Panc1 (cell line): ENCODE results near the gene SLC4A5. TPM values are rescaled to one million over a fixed set of nuclear protein-coding genes. Genes with fewer than 3 reads are reported as not detected.

ENCODE experiments used
- ATAC-seq: fragments of 200-7000 bp; cut with Tn5 transposase; 2 replicates; pipeline ENCODE4 v1.9.1; 2020; ENCODE audit warnings: mild to moderate bottlenecking, moderate library complexity
- BruUV-seq: library from RNA; stranded (reverse); fragments of 400-500 nt; replicated peaks from 2 replicates; lab custom pipeline; 2021; lab: Mats Ljungman, UMichigan
- CTCF ChIA-PET: fragments of 300-600 bp; sonication (Branson Sonifier 250); formaldehyde crosslinking; loops from one replicate; lab custom pipeline; 2022; ENCODE audit warnings: antibody characterized with exemption; lab: Charles Lee
- POLR2A ChIA-PET: fragments of 300-600 bp; sonication (Branson Sonifier 250); formaldehyde crosslinking; loops from one replicate; lab custom pipeline; 2022; ENCODE audit warnings: antibody characterized with exemption; lab: Charles Lee
- DNase-seq: peaks from one replicate; pipeline ENCODE4 v3.0.0-alpha.2; 2010; ENCODE audit warnings: low read depth, low spot score
- H3K27ac ChIP-seq: 2 replicates; pipeline ENCODE4 v1.5.1; 2011; ENCODE audit warnings: mild to moderate bottlenecking, low read length, inconsistent platforms
- H3K27me3 ChIP-seq: fragments of 200-500 bp; sonication (Bioruptor generic); 2 replicates; pipeline ENCODE4 v1.6.0; 2014; ENCODE audit warnings: low read length, inconsistent platforms; ENCODE audit not compliant: control insufficient read depth, insufficient read depth
- H3K36me3 ChIP-seq: fragments of 200-500 bp; sonication (Bioruptor generic); 2 replicates; pipeline ENCODE4 v1.5.1; 2014; ENCODE audit warnings: inconsistent platforms, mild to moderate bottlenecking, low read length, moderate library complexity; ENCODE audit not compliant: control insufficient read depth, insufficient read depth
- H3K4me1 ChIP-seq: 2 replicates; pipeline ENCODE4 v1.5.1; 2011; ENCODE audit warnings: inconsistent platforms, mild to moderate bottlenecking, low read length, moderate library complexity; ENCODE audit not compliant: control insufficient read depth, insufficient read depth
- H3K4me3 ChIP-seq, 2 experiments: 2 replicates each; pipeline ENCODE4 v1.5.1; 2011 to 2012; ENCODE audit warnings: low read depth in 2 of 2, low read length in 2 of 2, mild to moderate bottlenecking in 2 of 2, inconsistent platforms in 1 of 2, moderate library complexity in 1 of 2
- H3K9me3 ChIP-seq: fragments of 200-500 bp; sonication (Bioruptor generic); 2 replicates; pipeline ENCODE4 v1.5.1; 2014; ENCODE audit warnings: low read depth, mild to moderate bottlenecking, inconsistent platforms, low read length, moderate library complexity; ENCODE audit not compliant: control insufficient read depth, insufficient read depth
- CTCF ChIP-seq: fragments of 450-650 bp; IDR thresholded peaks from 2 replicates; pipeline ENCODE4 v1.5.1; 2017; ENCODE audit warnings: mild to moderate bottlenecking
- POLR2AphosphoS5 ChIP-seq: IDR thresholded peaks from 2 replicates; pipeline ENCODE4 v1.6.1; 2012; ENCODE audit warnings: mild to moderate bottlenecking, low read depth, low read length, moderate library complexity
- REST ChIP-seq, 2 experiments: IDR thresholded peaks; 2 replicates each; pipeline ENCODE4 v1.6.1; 2011 to 2012; ENCODE audit warnings: low read depth in 2 of 2, control low read depth in 1 of 2, low read length in 1 of 2, mild to moderate bottlenecking in 1 of 2, moderate library complexity in 1 of 2; ENCODE audit not compliant: insufficient read depth in 1 of 2
- SIN3A ChIP-seq: IDR thresholded peaks from 2 replicates; pipeline ENCODE4 v1.6.1; 2012; ENCODE audit warnings: low read depth, mild to moderate bottlenecking, low read length, moderate library complexity, borderline replicate concordance; ENCODE audit not compliant: insufficient read depth
- TCF7L2 ChIP-seq: IDR thresholded peaks from 2 replicates; pipeline ENCODE4 v1.6.1; 2011; ENCODE audit warnings: mild to moderate bottlenecking, low read depth, low read length, inconsistent platforms
- in situ Hi-C: cut with HindIII; loops from 2 replicates; pipeline ENCODE4 v1.10.0; 2016; ENCODE audit warnings: low sequenced_read_pairs, low pct_unique_long_range_greater_than_20kb
- intact Hi-C: fragments of 100-400 bp; cut with micrococcal nuclease; formaldehyde crosslinking; loops from one replicate; pipeline ENCODE4 v1.10.0; 2022; ENCODE audit not compliant: unreplicated experiment
- total RNA-seq: library from RNA; stranded (reverse); gene quantifications from one replicate; pipeline ENCODE4 v1.2.1, GENCODE V29; 2021; ENCODE audit not compliant: unreplicated experiment

Gene SLC4A5
- total RNA-seq, 1 experiment from 2014 or later = 1.2 TPM

DNA sequence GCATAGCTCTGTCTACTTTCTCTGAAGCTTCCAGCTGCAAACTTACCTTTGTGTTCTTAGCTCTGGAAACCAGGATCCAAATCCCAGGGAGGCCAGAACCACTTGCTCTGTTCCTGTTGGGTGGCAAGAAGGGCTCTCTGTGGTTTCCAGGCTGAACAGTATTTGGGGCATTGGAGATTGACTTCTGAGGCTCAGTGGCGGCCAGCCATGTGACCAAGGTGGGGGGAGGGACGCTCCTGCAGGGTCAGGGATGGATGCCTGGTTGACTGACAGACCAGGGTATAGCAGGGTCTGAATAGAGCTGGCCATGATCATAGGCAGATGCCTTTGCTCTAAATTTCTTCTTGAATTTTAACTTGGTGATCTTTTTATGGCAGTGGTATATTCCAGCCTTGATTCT is 15.1 kb downstream of the SLC4A5 start:
- intact Hi-C loops (no loop called here), in situ Hi-C loops (no loop called here)
- TF ChIP-seq SIN3A (no peak), POLR2AphosphoS5 (no peak), CTCF (no peak), TCF7L2 (no peak), REST (IDR thresholded peaks at IDR 0.05; ENCODE audit: insufficient read depth in 1 of 2, low read depth in 2 of 2, low read length in 1 of 2) (no peak)
- no peaks in the 10 kb centered on the region for H3K9me3 ChIP-seq
- DNase-seq (no peak), ATAC-seq (no peak)
- H3K27me3 ChIP-seq = no peaks in the 10 kb centered on the region; the same call in 1 of the 2 replicates
- H3K4me1 ChIP-seq = no peaks in the 10 kb centered on the region
- CTCF ChIA-PET = interaction anchor here (0.6 kb wide), 1 partner anchor 17 kb away, joined by 13 read pairs; no protein-coding TSS in a partner anchor
- no peak overlapping the region for H3K27ac ChIP-seq
- POLR2A ChIA-PET = no interaction called here
- BruUV-seq = no TSS peak
- no peak overlapping the region for H3K4me3 ChIP-seq
- H3K36me3 ChIP-seq = no peaks in the 10 kb centered on the region

- DNase-seq = no peak
- no TSS peak for BruUV-seq
- no peak for ATAC-seq
- TF ChIP-seq CTCF (no peak), REST (IDR thresholded peaks at IDR 0.05; ENCODE audit: insufficient read depth in 1 of 2, low read depth in 2 of 2, low read length in 1 of 2) (no peak), POLR2AphosphoS5 (no peak), TCF7L2 (no peak), SIN3A (no peak)
- H3K4me1 ChIP-seq = no peaks in the 10 kb centered on the region
- intact Hi-C loops = no loop called here
- in situ Hi-C loops = no loop called here
- H3K27ac ChIP-seq = no peak overlapping the region
- H3K4me3 ChIP-seq = no peak overlapping the region
- H3K9me3 ChIP-seq = no peaks in the 10 kb centered on the region
- no peaks in the 10 kb centered on the region for H3K36me3 ChIP-seq
- ChIA-PET POLR2A (no interaction called here), CTCF (no interaction called here)
- no peaks in the 10 kb centered on the region; the same call in 1 of the 2 replicates for H3K27me3 ChIP-seq
Measured at GRCh38 chr2:74327627-74328026, 15.6 kb downstream of the SLC4A5 start.
